WTC11 (cell line): ENCODE measurements around the gene TAF11L14. TPM values are rescaled to one million over a fixed set of nuclear protein-coding genes. Genes with fewer than 3 reads are reported as not detected.

Source experiments
- total RNA-seq: library from RNA; stranded (reverse); gene quantifications from 3 replicates; pipeline ENCODE4 v1.2.3, GENCODE V29; 2021

TAF11L14 gene
- total RNA-seq, 1 experiment from 2014 or later = not detected

Other genes starting within 250 kb of the TAF11L14 start
- gene TAF11L2, start 136.2 kb upstream of the TAF11L14 start, total RNA-seq = not detected in 3 replicates
- gene TAF11L3, start 116.1 kb upstream of the TAF11L14 start, total RNA-seq = not detected in 3 replicates
- not detected in 3 replicates for gene TAF11L4, start 112.7 kb upstream of the TAF11L14 start, total RNA-seq
- gene TAF11L5, start 109.2 kb upstream of the TAF11L14 start, total RNA-seq = not detected in 3 replicates
- gene TAF11L6, start 105.8 kb upstream of the TAF11L14 start, total RNA-seq = not detected in 3 replicates
- not detected in 3 replicates for gene TAF11L7, start 48.7 kb upstream of the TAF11L14 start, total RNA-seq
- not detected in 3 replicates for gene TAF11L8, start 43.5 kb upstream of the TAF11L14 start, total RNA-seq
- not detected in 3 replicates for gene TAF11L9, start 40.1 kb upstream of the TAF11L14 start, total RNA-seq
- not detected in 3 replicates for gene TAF11L10, start 36.6 kb upstream of the TAF11L14 start, total RNA-seq
- gene TAF11L11, start 30.3 kb upstream of the TAF11L14 start, total RNA-seq = not detected in 3 replicates
- not detected in 3 replicates for gene TAF11L12, start 24.1 kb upstream of the TAF11L14 start, total RNA-seq
- gene TAF11L13, start 2.4 kb upstream of the TAF11L14 start, total RNA-seq = not detected in 3 replicates